ENCODE data around the gene TSPAN11. TPM values are rescaled to one million over a fixed set of nuclear protein-coding genes. Genes with fewer than 3 reads are reported as not detected.

The TSPAN11 gene
- total and polyA plus RNA-seq, 2 of the 4 experiments (the other 2 are of a cell fraction): 0.18 to 0.26 TPM

DNA sequence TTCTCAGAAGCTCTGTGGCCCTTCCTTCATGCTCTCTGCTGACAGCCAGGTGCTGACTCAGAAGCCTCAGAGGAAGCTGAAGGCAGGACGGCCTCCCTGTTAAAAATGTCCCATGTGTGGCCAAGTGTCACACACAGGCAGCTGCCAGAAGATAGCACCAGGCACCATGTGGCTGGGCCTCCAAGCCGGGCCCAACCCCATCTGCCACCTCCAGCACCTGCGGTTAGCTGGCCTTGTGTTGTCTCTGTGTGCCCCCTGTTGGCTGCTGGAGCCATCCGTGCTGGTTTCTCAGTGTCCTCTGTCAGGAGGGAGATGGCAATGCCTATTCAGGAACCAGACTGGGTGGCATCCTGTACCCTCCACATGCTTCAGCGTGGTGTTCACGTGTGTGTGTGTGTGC lies 63.2 kb downstream of the TSPAN11 start:
- no peak overlapping the region for H3K14ac ChIP-seq (replicated peaks; ENCODE audit: low read depth, low read length)
- in situ Hi-C loops (cut with MboI; ENCODE audit: low sequenced_read_pairs): no loop called here
- no peaks in the 10 kb centered on the region for H3K4me1 ChIP-seq (ENCODE audit: control insufficient read depth, insufficient read depth, low read length)
- no peak overlapping the region for H3K4me3 ChIP-seq (ENCODE audit: insufficient read depth, low read depth, low read length)
- H4K5ac ChIP-seq (ENCODE audit: low read depth, low read length): no peak overlapping the region
- no peak overlapping the region for H3K23ac ChIP-seq (ENCODE audit: low read depth, low read length)
- no peak overlapping the region for H2BK15ac ChIP-seq (ENCODE audit: low read depth, low read length)
- H3K27me3 ChIP-seq (ENCODE audit: control insufficient read depth, insufficient read depth, low read length): peaks cover 4% of the 10 kb centered on the region; the same call in 1 of the 2 replicates
- H4K20me1 ChIP-seq (ENCODE audit: insufficient read depth, low read length): no peaks in the 10 kb centered on the region
- no peak overlapping the region for H4K8ac ChIP-seq (ENCODE audit: low read depth in 2 of 2, low read length in 2 of 2)
- no peak overlapping the region for H2AFZ ChIP-seq (replicated peaks; ENCODE audit: low read length, poor library complexity)
- no peak overlapping the region for H2BK120ac ChIP-seq (ENCODE audit: low read depth, low read length)
- no peak overlapping the region for H3K18ac ChIP-seq (ENCODE audit: low read depth, low read length)
- H3K27ac ChIP-seq (ENCODE audit: insufficient read depth, low read length): no peak overlapping the region
- H4K91ac ChIP-seq (ENCODE audit: insufficient read depth, low read depth, low read length): no peak overlapping the region
- ChIA-PET POLR2A (ENCODE audit: unreplicated experiment) (no interaction called here), CTCF (interaction anchor here (0.7 kb wide), 1 partner anchor 22 kb away, joined by 3 read pairs; no protein-coding TSS in a partner anchor)
- TF ChIP-seq RFX5 (IDR thresholded peaks at IDR 0.05; ENCODE audit: low read depth, low read length) (no peak), MAFK (IDR thresholded peaks at IDR 0.05; ENCODE audit: low read depth, low read length) (no peak), RCOR1 (IDR thresholded peaks at IDR 0.05; ENCODE audit: insufficient replicate concordance, low read length) (no peak), CHD1 (IDR thresholded peaks at IDR 0.05; ENCODE audit: low read depth, low read length) (no peak), NFE2L2 (IDR thresholded peaks at IDR 0.05; ENCODE audit: low read depth, low read length) (no peak)
- H3K9me3 ChIP-seq (ENCODE audit: control insufficient read depth, insufficient read depth, low read length): no peaks in the 10 kb centered on the region
- no peak overlapping the region for H2BK20ac ChIP-seq (ENCODE audit: low read depth, low read length)
- ATAC-seq (ENCODE audit: low read depth) (no peak), DNase-seq (no peak)
- H3K4me2 ChIP-seq (ENCODE audit: low read depth, low read length): no peak overlapping the region
- H3K9ac ChIP-seq (ENCODE audit: low read depth, low read length): no peak overlapping the region
- H3K9me1 ChIP-seq (ENCODE audit: insufficient read depth, low read length): no peaks in the 10 kb centered on the region
- no TSS peak for BruUV-seq (replicated peaks)
- intact Hi-C loops (cut with micrococcal nuclease): loop anchor here (10.0 kb wide), 1 partner anchor 245 kb away; no protein-coding TSS in a partner anchor
- dilution Hi-C loops (cut with HindIII; ENCODE audit: low sequenced_read_pairs, unreplicated experiment): no loop called here
- no peak overlapping the region for H3K56ac ChIP-seq (ENCODE audit: extremely low read depth, insufficient read depth, low read length)
- no peak overlapping the region for H3K4ac ChIP-seq (ENCODE audit: low read depth, low read length)
- no peak overlapping the region for H2BK5ac ChIP-seq (ENCODE audit: low read depth, low read length, poor library complexity, severe bottlenecking)
- no peak overlapping the region for H2AK9ac ChIP-seq (replicated peaks; ENCODE audit: low read depth, low read length, poor library complexity)
- H2AK5ac ChIP-seq (ENCODE audit: low read depth, low read length): no peak overlapping the region; the same call in 1 of the 2 replicates
- H3K36me3 ChIP-seq (ENCODE audit: control insufficient read depth, insufficient read depth, low read length): no peaks in the 10 kb centered on the region
- WGBS, 2 experiments (ENCODE audit: extremely low coverage in 2 of 2, insufficient read length in 1 of 2): 54% methylated on average over 2 of the region's 6 CpGs; no CpG with 5 or more reads in 1 of the 2 experiments
- no peaks in the 10 kb centered on the region for H3K79me1 ChIP-seq (ENCODE audit: low read depth in 1 of 2, low read length in 2 of 2)

All from IMR-90 (cell line).